BLaER1 treated with 17β-estradiol and CSF1 and Interleukin-3, amounts not matched to agents 10 nM and 100 nM (cell line): ENCODE results near the gene ANKRD1.

Experiments
- H3K27ac ChIP-seq, 11 experiments: shearing (Covaris generic); formaldehyde crosslinking; 2 replicates each; pipeline ENCODE4 v1.8.1; 2022
- H3K27me3 ChIP-seq, 11 experiments: shearing (Covaris generic); formaldehyde crosslinking; 2 replicates each; pipeline ENCODE4 v1.8.1; 2022
- H3K36me3 ChIP-seq, 11 experiments: shearing (Covaris generic); formaldehyde crosslinking; 2 replicates each; pipeline ENCODE4 v1.8.1; 2022
- H3K4me1 ChIP-seq, 10 experiments: shearing (Covaris generic); formaldehyde crosslinking; 2 replicates each; pipeline ENCODE4 v1.8.1; 2022
- H3K4me2 ChIP-seq, 11 experiments: shearing (Covaris generic); formaldehyde crosslinking; 2 replicates each; pipeline ENCODE4 v1.8.1; 2022
- H3K4me3 ChIP-seq, 10 experiments: shearing (Covaris generic); formaldehyde crosslinking; 2 replicates each; pipeline ENCODE4 v1.8.1; 2022
- H3K9ac ChIP-seq, 11 experiments: shearing (Covaris generic); formaldehyde crosslinking; 2 replicates each; pipeline ENCODE4 v1.8.1; 2022
- H3K9me3 ChIP-seq, 11 experiments: shearing (Covaris generic); formaldehyde crosslinking; replicated peaks in 1 of 11; 2 replicates each; pipeline ENCODE4 v1.8.1; 2022
- H4K20me1 ChIP-seq, 11 experiments: shearing (Covaris generic); formaldehyde crosslinking; 2 replicates each; pipeline ENCODE4 v1.8.1; 2022
- Cebpa-rat ChIP-seq, 11 experiments: shearing (Covaris generic); IDR thresholded peaks; 2 replicates each; pipeline ENCODE4 v1.8.1; 2022

The ANKRD1 gene

GRCh38 chr10:90925079-90926029 is 4.5 kb upstream of the ANKRD1 start:
- Histone ChIP-seq H4K20me1 (no peaks in the 10 kb centered on the region), H3K27me3 (no peaks in the 10 kb centered on the region), H3K9ac (no peak overlapping the region)

GRCh38 chr10:90924552-90924951 is 3.7 kb upstream of the ANKRD1 start:
- no peak overlapping the region for H3K4me3 ChIP-seq
- TF ChIP-seq Cebpa-rat (IDR thresholded peaks at IDR 0.05), result no peak
- no peaks in the 10 kb centered on the region for H3K4me1 ChIP-seq
- H3K9ac ChIP-seq, result no peak overlapping the region
- no peaks in the 10 kb centered on the region for H3K36me3 ChIP-seq
- no peaks in the 10 kb centered on the region for H3K27me3 ChIP-seq
- no peak overlapping the region for H3K27ac ChIP-seq
- H3K4me2 ChIP-seq, result no peak overlapping the region
- H3K9me3 ChIP-seq, result no peaks in the 10 kb centered on the region
- no peaks in the 10 kb centered on the region for H4K20me1 ChIP-seq

More at GRCh38 chr10:90925079-90926029, 4.5 kb upstream of the ANKRD1 start:
- Histone ChIP-seq H3K4me1 (peaks cover 0 to 7% (median 5%) of the 10 kb centered on the region in 10 experiments; a peak in 13 of 20 replicates), H3K4me3 (no peak overlapping the region), H3K9me3 (no peaks in the 10 kb centered on the region), H3K36me3 (no peaks in the 10 kb centered on the region), H3K27ac (no peak overlapping the region), H3K4me2 (no peak overlapping the region)
- TF ChIP-seq Cebpa-rat (IDR thresholded peaks at IDR 0.05), result no peak

- H4K20me1 ChIP-seq, result no peaks in the 10 kb centered on the region
- peaks cover 0 to 3% (median 0%) of the 10 kb centered on the region in 10 experiments; a peak in 2 of 20 replicates for H3K4me1 ChIP-seq
- TF ChIP-seq Cebpa-rat (IDR thresholded peaks at IDR 0.05), result no peak
- no peak overlapping the region for H3K27ac ChIP-seq
- H3K9ac ChIP-seq, result no peak overlapping the region
- no peak overlapping the region for H3K4me3 ChIP-seq
- H3K27me3 ChIP-seq, result no peaks in the 10 kb centered on the region
- no peaks in the 10 kb centered on the region for H3K9me3 ChIP-seq
- H3K36me3 ChIP-seq, result no peaks in the 10 kb centered on the region
- H3K4me2 ChIP-seq, result no peak overlapping the region
Observed at GRCh38 chr10:90923111-90923731, 2.3 kb upstream of the ANKRD1 start.

GRCh38 chr10:90921906-90922305 is 1.0 kb upstream of the ANKRD1 start:
- Histone ChIP-seq H3K4me1 (peaks cover 0 to 8% (median 0%) of the 10 kb centered on the region in 10 experiments; a peak in 6 of 20 replicates), H3K9ac (no peak overlapping the region), H3K4me2 (no peak overlapping the region), H4K20me1 (no peaks in the 10 kb centered on the region), H3K36me3 (no peaks in the 10 kb centered on the region), H3K4me3 (no peak overlapping the region), H3K27ac (no peak overlapping the region), H3K27me3 (no peaks in the 10 kb centered on the region), H3K9me3 (no peaks in the 10 kb centered on the region)
- no peak for TF ChIP-seq Cebpa-rat (IDR thresholded peaks at IDR 0.05)

GRCh38 chr10:90919683-90920574 is 958 bp downstream of the ANKRD1 start:
- no peak overlapping the region for H3K4me3 ChIP-seq
- no peaks in the 10 kb centered on the region for H4K20me1 ChIP-seq
- H3K27ac ChIP-seq, result no peak overlapping the region
- no peaks in the 10 kb centered on the region for H3K27me3 ChIP-seq
- H3K4me1 ChIP-seq, result peaks cover 0 to 11% (median 0%) of the 10 kb centered on the region in 10 experiments; a peak in 6 of 20 replicates
- H3K36me3 ChIP-seq, result no peaks in the 10 kb centered on the region
- H3K9ac ChIP-seq, result no peak overlapping the region
- no peak for TF ChIP-seq Cebpa-rat (IDR thresholded peaks at IDR 0.05)
- no peaks in the 10 kb centered on the region for H3K9me3 ChIP-seq
- H3K4me2 ChIP-seq, result no peak overlapping the region

- H3K9ac ChIP-seq, result no peak overlapping the region
- peaks cover 0 to 11% (median 0%) of the 10 kb centered on the region in 10 experiments; a peak in 6 of 20 replicates for H3K4me1 ChIP-seq
- H3K27ac ChIP-seq, result no peak overlapping the region
- no peaks in the 10 kb centered on the region for H3K27me3 ChIP-seq
- no peaks in the 10 kb centered on the region for H3K9me3 ChIP-seq
- H3K36me3 ChIP-seq, result no peaks in the 10 kb centered on the region
- H4K20me1 ChIP-seq, result no peaks in the 10 kb centered on the region
- H3K4me3 ChIP-seq, result no peak overlapping the region
- peak overlapping the region in 1 of 11 experiments; percentile 21; a peak in 2 of 22 replicates for H3K4me2 ChIP-seq
- TF ChIP-seq Cebpa-rat (IDR thresholded peaks at IDR 0.05), result no peak
Observed at GRCh38 chr10:90917968-90918318, 2.9 kb downstream of the ANKRD1 start.

- no peaks in the 10 kb centered on the region for H3K27me3 ChIP-seq
- H3K9me3 ChIP-seq, result no peaks in the 10 kb centered on the region
- no peak overlapping the region for H3K4me3 ChIP-seq
- H3K4me1 ChIP-seq, result peaks cover 0 to 11% (median 0%) of the 10 kb centered on the region in 10 experiments; a peak in 6 of 20 replicates
- H3K36me3 ChIP-seq, result no peaks in the 10 kb centered on the region
- no peak overlapping the region for H3K27ac ChIP-seq
- no peak overlapping the region for H3K9ac ChIP-seq
- TF ChIP-seq Cebpa-rat (IDR thresholded peaks at IDR 0.05), result no peak
- H4K20me1 ChIP-seq, result no peaks in the 10 kb centered on the region
- H3K4me2 ChIP-seq, result peak overlapping the region in 2 of 11 experiments; percentile 13 to 38; a peak in 4 of 22 replicates
Observed at GRCh38 chr10:90917238-90917967, 3.5 kb downstream of the ANKRD1 start.

GRCh38 chr10:90916392-90917237 is 4.3 kb downstream of the ANKRD1 start:
- Histone ChIP-seq H3K9me3 (no peaks in the 10 kb centered on the region), H3K27me3 (no peaks in the 10 kb centered on the region), H3K4me3 (no peak overlapping the region), H3K4me2 (peak overlapping the region in 2 of 11 experiments; percentile 13 to 38; a peak in 4 of 22 replicates), H3K27ac (no peak overlapping the region), H3K9ac (no peak overlapping the region), H3K36me3 (no peaks in the 10 kb centered on the region), H3K4me1 (peaks cover 0 to 11% (median 0%) of the 10 kb centered on the region in 10 experiments; a peak in 6 of 20 replicates), H4K20me1 (no peaks in the 10 kb centered on the region)
- TF ChIP-seq Cebpa-rat (IDR thresholded peaks at IDR 0.05), result no peak
